ENCODE data around the gene DHH. TPM values are rescaled to one million over a fixed set of nuclear protein-coding genes. Genes with fewer than 3 reads are reported as not detected.

DHH gene
- total RNA-seq, 1 experiment from 2014 or later, result 0.13 TPM

DNA sequence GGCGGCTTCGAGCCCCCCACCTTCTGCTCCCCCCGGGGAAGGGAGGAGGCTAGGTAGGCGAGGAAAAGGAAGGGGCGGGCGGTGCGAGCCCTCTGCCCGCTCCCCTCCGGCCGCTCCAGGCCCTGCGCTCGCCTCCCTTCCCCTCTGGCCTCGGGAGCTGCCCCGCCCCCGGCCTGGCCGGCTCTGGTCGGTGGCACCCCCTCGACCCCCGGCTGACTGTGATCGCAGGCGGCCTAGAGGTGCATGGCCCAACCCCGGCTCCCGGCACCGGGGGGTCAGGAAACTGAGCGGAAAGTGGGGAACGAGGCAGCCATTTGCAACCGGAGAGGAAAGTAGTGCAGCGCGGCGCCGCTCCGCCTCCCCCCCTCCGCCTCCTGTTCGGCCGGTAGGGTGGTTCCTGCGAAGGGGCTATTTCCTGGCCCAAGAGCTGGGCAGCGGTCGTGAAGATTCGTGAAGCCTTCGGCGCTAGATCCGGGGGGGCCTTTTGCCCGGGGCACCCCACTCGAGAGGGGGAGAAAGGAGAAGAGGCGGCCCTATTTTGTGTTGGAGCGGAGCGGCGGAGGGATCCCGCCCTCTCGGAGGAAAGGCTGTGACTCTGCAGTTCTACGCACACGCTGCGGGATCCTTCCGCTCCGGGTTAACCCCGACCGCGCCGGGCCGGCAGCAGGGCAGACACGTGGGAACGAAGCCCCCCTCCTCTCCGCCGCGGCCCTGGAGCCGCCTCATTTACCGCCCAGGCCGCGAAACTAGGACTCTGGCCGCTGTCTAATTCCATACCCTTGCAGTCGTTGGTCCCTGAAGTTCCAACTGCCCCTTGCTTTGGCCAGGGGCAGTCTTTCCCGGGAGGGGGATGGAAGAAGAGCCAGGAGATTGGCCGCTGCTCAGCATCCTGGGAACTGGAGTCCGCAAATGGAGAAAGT is 34.1 kb downstream of the DHH start, which contains the start of gene KMT2D:
Gene KMT2D (minus strand): TSS at position 558 of the 920 bp plus-strand sequence. CDS start 5,470 bp downstream, outside the sequence.
- TF ChIP-seq CTCF (conservative IDR thresholded peaks at IDR 0.05) (no peak), EZH2 (IDR thresholded peaks at IDR 0.05; ENCODE audit: low read depth) (no peak)
- CTCF ChIA-PET, result interaction anchor here (0.6 kb wide), 1 partner anchor 27 kb away, joined by 6 read pairs; no protein-coding TSS in a partner anchor
- peak; percentile 72 to 87 for DNase-seq
- peak within 1 kb of the TSS; percentile 90 for H2AFZ ChIP-seq
- H3K4me2 ChIP-seq, result peak within 1 kb of the TSS; percentile 100
- no peaks in the 10 kb centered on the region for H3K9me3 ChIP-seq (ENCODE audit: insufficient read depth, low read depth)
- no peaks in the 10 kb centered on the region for H3K9me2 ChIP-seq (ENCODE audit: insufficient read depth)
- H3F3A ChIP-seq (ENCODE audit: insufficient read depth, low read depth), result no peaks in the 10 kb centered on the region; the same call in 1 of the 2 replicates
- H3K4me1 ChIP-seq (replicated peaks; ENCODE audit: insufficient read depth), result peaks cover 34% of the 10 kb centered on the region
- peaks cover 36% of the 10 kb centered on the region for H4K20me1 ChIP-seq (ENCODE audit: insufficient read depth)
- no peaks in the 10 kb centered on the region for H3K36me3 ChIP-seq (ENCODE audit: low read depth)
- no TSS peak for BruUV-seq (replicated peaks)
- intact Hi-C loops (cut with micrococcal nuclease; ENCODE audit: unreplicated experiment), result loop anchor here (5.0 to 10.0 kb wide), 2 partner anchors 204 to 282 kb away; partner anchors contain the start of gene TUBA1C
- POLR2A ChIA-PET (ENCODE audit: unreplicated experiment), result no interaction called here
- H3K4me3 ChIP-seq, result peak within 1 kb of the TSS; percentile 87
- peaks cover 56% of the 10 kb centered on the region for H3K79me2 ChIP-seq (ENCODE audit: low read depth)
- peak within 1 kb of the TSS; percentile 84 for H3K27ac ChIP-seq
- no peaks in the 10 kb centered on the region for H3K27me3 ChIP-seq (ENCODE audit: insufficient read depth, low read depth)

DNA sequence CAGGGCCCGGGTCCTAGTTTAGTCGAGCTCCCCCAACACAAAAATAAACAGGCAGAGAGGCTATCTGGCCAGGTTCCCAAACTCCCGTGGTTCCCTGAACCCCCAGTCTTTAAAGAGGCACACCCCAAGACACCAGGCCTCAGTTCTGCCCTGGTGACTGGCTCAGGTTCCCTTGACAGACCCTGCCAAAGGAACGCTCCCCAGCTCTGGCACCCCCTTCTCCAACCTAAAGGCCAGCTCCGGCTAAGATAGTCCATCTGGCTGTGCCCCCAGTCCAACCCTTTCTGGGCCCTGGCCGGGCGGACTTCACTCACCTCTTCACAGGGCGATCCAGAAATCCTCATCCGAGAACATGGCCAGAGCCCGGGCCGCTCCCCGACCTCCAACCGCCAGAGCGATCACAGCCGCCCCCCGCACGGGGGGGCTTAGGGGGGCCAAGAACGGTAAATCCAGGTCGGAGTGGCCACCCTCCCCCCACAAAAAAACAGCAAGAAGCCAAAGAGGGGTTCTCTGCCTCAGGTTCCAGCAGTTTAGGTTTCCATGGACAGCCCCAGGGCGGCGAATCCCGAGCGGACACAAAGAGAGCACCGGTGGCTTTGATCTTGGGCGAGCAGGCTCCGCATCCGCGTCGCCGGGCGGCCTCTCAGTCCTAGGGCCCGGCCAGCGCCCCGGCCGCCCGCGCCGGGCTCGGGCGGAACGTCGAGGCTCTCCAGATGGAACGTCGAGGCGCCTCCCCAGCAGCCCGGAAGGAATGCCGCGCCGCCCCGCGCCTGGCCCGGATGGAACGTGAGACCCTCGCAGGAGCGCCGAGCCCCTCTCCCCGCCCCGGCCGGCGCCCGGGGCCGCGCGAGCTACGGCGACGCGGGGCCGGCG is 35.1 kb downstream of the DHH start:
- no peak for TF ChIP-seq CTCF (conservative IDR thresholded peaks at IDR 0.05)
- no peak for TF ChIP-seq EZH2 (IDR thresholded peaks at IDR 0.05; ENCODE audit: low read depth)
- no peaks in the 10 kb centered on the region for H3K9me3 ChIP-seq (ENCODE audit: insufficient read depth, low read depth)
- H2AFZ ChIP-seq, result peak overlapping the region; percentile 90
- intact Hi-C loops (cut with micrococcal nuclease; ENCODE audit: unreplicated experiment), result loop anchor here (5.0 to 10.0 kb wide), 3 partner anchors 42 to 283 kb away; partner anchors contain the start of genes PRKAG1 and TUBA1C
- DNase-seq, result peak in 1 of 2 experiments; percentile 18
- CTCF ChIA-PET, result interaction anchor here (0.6 kb wide), 1 partner anchor 1328 kb away, joined by 3 read pairs; no protein-coding TSS in a partner anchor
- peak overlapping the region; percentile 84; the same call in 1 of the 2 replicates for H3K27ac ChIP-seq
- no peaks in the 10 kb centered on the region for H3K27me3 ChIP-seq (ENCODE audit: insufficient read depth, low read depth)
- POLR2A ChIA-PET (ENCODE audit: unreplicated experiment), result no interaction called here
- peaks cover 34% of the 10 kb centered on the region for H3K4me1 ChIP-seq (replicated peaks; ENCODE audit: insufficient read depth)
- peaks cover 65% of the 10 kb centered on the region for H3K79me2 ChIP-seq (ENCODE audit: low read depth)
- TSS peak; percentile 19 for BruUV-seq (replicated peaks)
- no peaks in the 10 kb centered on the region; the same call in 1 of the 2 replicates for H3F3A ChIP-seq (ENCODE audit: insufficient read depth, low read depth)
- H3K9me2 ChIP-seq (ENCODE audit: insufficient read depth), result no peaks in the 10 kb centered on the region
- peaks cover 6% of the 10 kb centered on the region; the same call in 1 of the 2 replicates for H3K36me3 ChIP-seq (ENCODE audit: low read depth)
- H4K20me1 ChIP-seq (ENCODE audit: insufficient read depth), result peaks cover 45% of the 10 kb centered on the region
- H3K4me2 ChIP-seq, result peak overlapping the region; percentile 100
- peak overlapping the region; percentile 87 for H3K4me3 ChIP-seq

DNA sequence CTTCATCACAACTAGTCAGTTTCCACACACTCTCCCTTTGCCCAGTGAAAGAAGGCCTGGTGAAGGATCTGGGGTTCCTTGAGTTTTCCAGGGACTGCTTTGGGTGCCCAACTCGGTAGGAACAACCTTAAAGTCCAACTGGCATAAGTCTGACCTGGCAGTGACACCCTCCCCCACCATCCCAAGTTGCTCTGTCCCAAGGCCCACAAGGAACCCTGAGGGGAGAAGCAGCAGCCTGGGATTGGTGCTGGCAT is 35.6 kb downstream of the DHH start:
- peak overlapping the region; percentile 87 for H3K4me3 ChIP-seq
- POLR2A ChIA-PET (ENCODE audit: unreplicated experiment), result no interaction called here
- H3F3A ChIP-seq (ENCODE audit: insufficient read depth, low read depth), result no peaks in the 10 kb centered on the region; the same call in 1 of the 2 replicates
- H2AFZ ChIP-seq, result no peak overlapping the region
- DNase-seq, result no peak
- H3K4me1 ChIP-seq (replicated peaks; ENCODE audit: insufficient read depth), result peaks cover 34% of the 10 kb centered on the region
- no peak for TF ChIP-seq CTCF (conservative IDR thresholded peaks at IDR 0.05)
- no peak for TF ChIP-seq EZH2 (IDR thresholded peaks at IDR 0.05; ENCODE audit: low read depth)
- no peaks in the 10 kb centered on the region for H3K9me2 ChIP-seq (ENCODE audit: insufficient read depth)
- H3K79me2 ChIP-seq (ENCODE audit: low read depth), result peaks cover 68% of the 10 kb centered on the region
- intact Hi-C loops (cut with micrococcal nuclease; ENCODE audit: unreplicated experiment), result loop anchor here (5.0 kb wide), 1 partner anchor 42 kb away; the partner anchor contains the start of gene PRKAG1
- CTCF ChIA-PET, result interaction anchor here (0.6 kb wide), 1 partner anchor 1328 kb away, joined by 3 read pairs; no protein-coding TSS in a partner anchor
- peaks cover 6% of the 10 kb centered on the region; the same call in 1 of the 2 replicates for H3K36me3 ChIP-seq (ENCODE audit: low read depth)
- peaks cover 49% of the 10 kb centered on the region for H4K20me1 ChIP-seq (ENCODE audit: insufficient read depth)
- H3K27ac ChIP-seq, result no peak overlapping the region
- H3K9me3 ChIP-seq (ENCODE audit: insufficient read depth, low read depth), result no peaks in the 10 kb centered on the region
- BruUV-seq (replicated peaks), result no TSS peak
- H3K4me2 ChIP-seq, result peak overlapping the region; percentile 100
- no peaks in the 10 kb centered on the region for H3K27me3 ChIP-seq (ENCODE audit: insufficient read depth, low read depth)

Measured in PC-9 (cell line).